T-helper 1 cell treated with Interleukin-12 subunit alpha and Interleukin-12 subunit beta and Interleukin-4 antibody, amounts not matched to agents 30 ng/mL and 1 ng/mL, for 36 hours (primary cell): ENCODE data around the gene SNX6. TPM values are rescaled to one million over a fixed set of nuclear protein-coding genes. Genes with fewer than 3 reads are reported as not detected.

ENCODE experiments used
- intact Hi-C: fragments of 100-400 bp; cut with micrococcal nuclease; formaldehyde crosslinking; loops from one replicate; pipeline ENCODE4 v1.15.1; 2024
- total RNA-seq: library from RNA; stranded (reverse); gene quantifications from 2 replicates; pipeline ENCODE4 v1.2.3, GENCODE V29; 2022

Gene SNX6
- total RNA-seq, 1 donor from 2014 or later = 86.6 TPM

- intact Hi-C loops = no loop called here
These were observed 10.9 kb upstream of the SNX6 start for GRCh38 chr14:34640826-34641225.

- intact Hi-C loops = loop anchor here (5.0 kb wide), 1 partner anchor 783 kb away; no protein-coding TSS in a partner anchor
These were observed 4.4 kb upstream of the SNX6 start for GRCh38 chr14:34634360-34634771.

DNA sequence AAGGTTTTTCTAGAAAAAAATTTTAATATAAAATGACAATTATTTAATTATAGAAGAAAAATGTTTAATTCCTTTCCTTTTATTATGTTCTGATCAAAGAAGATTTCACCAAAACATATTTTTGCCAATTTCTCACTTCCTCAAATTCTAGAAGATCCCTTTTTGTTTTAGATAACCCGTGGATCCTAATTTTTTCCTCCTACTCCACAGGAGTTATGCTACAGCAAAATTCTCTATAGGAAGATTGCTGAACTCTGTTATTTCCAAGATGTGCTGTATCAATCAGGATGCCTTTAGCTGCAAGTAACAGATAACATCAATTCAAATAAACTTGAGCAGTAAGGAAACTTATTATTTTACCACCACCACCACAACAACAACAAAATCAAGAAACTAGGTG is 3.8 kb upstream of the SNX6 start:
- intact Hi-C loops = loop anchor here (5.0 kb wide), 1 partner anchor 784 kb away; no protein-coding TSS in a partner anchor

DNA sequence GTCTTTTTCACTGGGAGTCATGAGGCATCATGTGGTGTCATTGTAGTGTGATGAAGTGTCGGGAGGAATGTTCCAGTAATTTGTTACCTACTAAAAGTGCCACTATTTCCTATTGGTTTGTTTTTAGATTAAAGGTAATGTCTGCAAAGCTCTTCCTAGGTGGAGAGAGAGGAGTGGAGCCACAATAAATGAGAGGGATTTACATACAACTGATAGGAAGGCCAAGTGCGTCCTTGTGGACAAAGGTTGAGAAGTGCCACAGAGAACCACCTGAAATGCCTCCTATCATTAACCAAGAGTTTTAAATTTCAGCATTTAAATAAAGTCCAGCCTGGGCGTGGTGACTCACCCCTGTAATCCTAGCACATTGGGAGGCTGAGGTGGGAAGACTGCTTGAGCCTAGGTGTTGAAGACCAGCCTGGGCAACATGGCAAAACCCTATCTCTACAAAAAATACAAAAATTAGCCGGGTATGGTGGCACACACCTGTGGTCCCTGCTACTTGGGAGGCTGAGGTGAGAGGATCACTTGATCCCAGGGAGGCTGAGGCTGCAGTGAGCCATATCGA is 2.5 kb upstream of the SNX6 start:
- intact Hi-C loops = loop anchor here (5.0 kb wide), 1 partner anchor 785 kb away; no protein-coding TSS in a partner anchor

DNA sequence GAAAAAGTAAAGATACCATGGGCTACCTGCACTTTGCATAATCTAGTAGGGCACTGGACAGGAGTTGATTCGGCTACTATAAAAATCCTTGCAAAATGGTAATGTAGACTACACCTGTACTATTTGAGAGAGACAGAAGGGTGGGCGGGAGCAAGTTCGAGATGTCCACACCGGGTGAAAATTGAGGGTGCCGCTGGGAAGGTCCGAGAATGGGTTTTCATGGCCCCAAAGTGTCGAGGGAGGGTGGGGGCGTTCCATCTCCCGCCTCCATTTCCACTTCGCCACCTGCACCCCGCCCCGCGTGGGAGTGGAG is 648 bp downstream of the SNX6 start:
- intact Hi-C loops = loop anchor here (1.0 to 5.0 kb wide), 4 partner anchors 57 to 666 kb away; partner anchors contain the start of genes FAM177A1 and SPTSSA

- intact Hi-C loops = loop anchor here (1.0 to 5.0 kb wide), 4 partner anchors 56 to 666 kb away; partner anchors contain the start of genes FAM177A1 and SPTSSA
These were observed 1.2 kb downstream of the SNX6 start for GRCh38 chr14:34628681-34629135.

GRCh38 chr14:34623506-34623905 is 6.4 kb downstream of the SNX6 start:
- intact Hi-C loops = no loop called here

- intact Hi-C loops = no loop called here
These were observed 9.1 kb downstream of the SNX6 start for GRCh38 chr14:34620839-34621238.

GRCh38 chr14:34620115-34620514 is 9.8 kb downstream of the SNX6 start:
- intact Hi-C loops = no loop called here

GRCh38 chr14:34619471-34619870 is 10.5 kb downstream of the SNX6 start:
- intact Hi-C loops = no loop called here

GRCh38 chr14:34616360-34616759 is 13.6 kb downstream of the SNX6 start:
- intact Hi-C loops = no loop called here

DNA sequence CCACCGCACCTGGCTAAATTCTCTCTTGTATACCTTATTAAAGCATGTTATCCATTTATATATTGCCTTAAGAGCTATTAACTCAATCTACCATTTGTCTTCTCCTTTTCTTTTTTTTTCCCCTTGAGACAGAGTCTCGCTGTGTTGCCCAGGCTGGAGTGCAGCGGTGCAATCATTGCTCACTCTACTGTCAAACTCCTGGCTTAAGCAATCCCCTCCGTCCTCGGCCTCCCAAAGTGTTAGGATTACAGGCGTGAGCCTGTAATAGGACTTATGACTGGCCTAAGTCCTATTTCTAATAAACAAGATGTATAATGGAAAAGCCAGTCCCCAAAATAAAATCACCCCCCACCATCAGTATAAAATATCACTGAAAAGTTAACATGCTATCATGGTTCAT is 14.4 kb downstream of the SNX6 start:
- intact Hi-C loops = no loop called here

GRCh38 chr14:34614638-34615037 is 15.3 kb downstream of the SNX6 start:
- intact Hi-C loops = no loop called here

DNA sequence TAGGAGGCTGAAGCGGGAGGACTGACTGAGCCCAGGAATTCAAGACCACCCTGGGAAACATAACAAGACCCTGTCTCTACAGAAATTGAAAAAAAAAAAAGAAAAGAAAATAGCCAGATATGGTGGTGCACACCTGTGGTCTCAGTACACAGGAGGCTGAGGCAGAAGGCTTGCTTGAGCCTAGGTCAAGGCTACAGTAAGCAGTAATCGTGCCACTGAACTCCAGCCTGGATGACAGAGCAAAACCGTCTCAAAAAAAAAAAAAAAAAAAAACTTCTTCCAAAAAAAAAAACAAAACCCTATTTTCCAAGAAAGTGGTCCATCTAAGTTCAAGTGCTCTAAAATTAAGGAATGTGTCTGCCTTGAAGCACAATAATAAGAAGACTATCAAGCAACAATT is 19.8 kb downstream of the SNX6 start:
- intact Hi-C loops = no loop called here

DNA sequence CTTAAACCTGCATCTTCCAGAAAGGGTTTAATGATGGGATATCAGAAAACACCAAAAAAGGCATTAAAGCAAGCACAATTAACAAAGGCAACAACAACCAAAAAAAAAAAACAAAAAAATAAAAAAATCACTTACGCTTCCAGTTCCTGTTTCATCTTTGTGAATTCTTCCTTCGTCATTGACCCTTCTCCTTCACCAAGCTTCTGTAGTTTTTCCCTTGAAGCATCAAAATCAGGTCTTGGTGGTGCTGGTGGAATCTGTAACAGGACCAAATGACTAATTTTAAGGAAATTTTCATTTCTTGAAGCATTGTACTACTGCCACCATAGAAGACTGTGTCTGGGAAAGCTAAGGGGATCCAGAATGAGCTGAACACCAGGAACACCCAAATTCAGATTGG is 24.5 kb downstream of the SNX6 start:
- intact Hi-C loops = no loop called here

DNA sequence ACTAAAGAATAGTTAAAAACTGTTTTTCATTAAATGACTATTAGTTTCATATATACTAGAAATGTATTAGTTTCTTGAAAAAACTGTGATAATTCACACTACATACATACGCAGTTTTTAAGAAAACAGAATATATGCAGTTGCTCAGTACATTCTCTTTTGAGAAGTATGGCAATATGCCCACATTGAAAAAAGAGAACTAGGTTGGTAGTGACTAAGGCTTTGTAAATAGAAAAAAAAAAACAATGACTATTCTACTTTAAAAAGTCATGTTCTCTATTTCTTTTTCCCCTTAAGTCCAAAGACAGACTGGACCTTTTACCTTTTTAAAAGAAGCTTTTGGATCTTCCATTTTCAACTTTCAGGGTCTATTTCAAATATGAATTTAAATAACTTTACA is 25.0 kb downstream of the SNX6 start:
- intact Hi-C loops = no loop called here

DNA sequence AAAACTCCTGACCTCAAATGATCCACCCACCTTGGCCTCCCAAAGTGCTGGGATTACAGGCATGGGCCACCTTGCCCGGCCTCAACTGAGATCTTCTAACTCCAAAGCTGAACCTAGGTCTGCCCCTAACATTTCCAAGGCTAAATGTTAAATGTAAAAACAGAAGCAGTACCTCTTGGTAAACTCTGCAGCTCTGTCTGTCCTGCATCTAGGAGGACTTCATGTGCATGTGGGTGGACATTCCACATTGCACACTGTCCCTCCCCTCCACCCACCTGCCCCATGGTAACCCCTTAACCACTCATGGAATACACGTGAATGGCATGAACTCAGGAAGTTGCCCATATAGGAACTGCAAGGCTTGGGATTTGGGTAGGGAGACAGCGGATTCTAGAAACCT is 33.1 kb downstream of the SNX6 start:
- intact Hi-C loops = no loop called here

DNA sequence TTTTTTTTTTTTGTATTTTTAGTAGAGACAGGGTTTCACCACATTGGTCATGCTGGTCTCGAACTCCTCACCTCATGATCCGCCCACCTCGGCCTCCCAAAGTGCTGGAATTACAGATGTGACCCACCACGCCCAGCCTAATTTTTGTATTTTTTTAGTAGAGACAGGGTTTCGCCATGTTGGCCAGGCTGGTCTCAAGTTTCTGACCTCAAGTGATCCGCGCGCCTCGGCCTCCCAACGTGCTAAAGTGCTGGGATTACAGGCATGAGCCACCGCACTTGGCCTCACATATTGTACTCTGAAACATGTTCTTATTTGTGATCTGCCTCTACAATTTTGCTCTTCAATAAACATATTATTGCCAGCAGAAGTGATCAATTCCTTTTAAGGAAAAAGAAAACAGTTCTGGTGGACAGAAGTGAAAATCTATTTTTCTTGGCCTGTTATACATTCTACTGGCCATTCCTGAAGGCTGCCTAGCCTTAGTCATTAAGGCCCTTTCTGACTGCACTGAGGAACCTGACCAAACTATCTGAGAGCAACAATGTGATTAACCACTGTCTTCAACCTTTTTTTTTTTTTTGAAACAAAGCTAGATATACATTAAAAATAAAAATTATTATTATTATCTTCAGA is 36.1 kb downstream of the SNX6 start:
- intact Hi-C loops = no loop called here

GRCh38 chr14:34592623-34593022 is 37.3 kb downstream of the SNX6 start:
- intact Hi-C loops = no loop called here

- intact Hi-C loops = no loop called here
These were observed 46.4 kb downstream of the SNX6 start for GRCh38 chr14:34583525-34583924.

- intact Hi-C loops = no loop called here
These were observed 47.7 kb downstream of the SNX6 start for GRCh38 chr14:34582117-34582680.

DNA sequence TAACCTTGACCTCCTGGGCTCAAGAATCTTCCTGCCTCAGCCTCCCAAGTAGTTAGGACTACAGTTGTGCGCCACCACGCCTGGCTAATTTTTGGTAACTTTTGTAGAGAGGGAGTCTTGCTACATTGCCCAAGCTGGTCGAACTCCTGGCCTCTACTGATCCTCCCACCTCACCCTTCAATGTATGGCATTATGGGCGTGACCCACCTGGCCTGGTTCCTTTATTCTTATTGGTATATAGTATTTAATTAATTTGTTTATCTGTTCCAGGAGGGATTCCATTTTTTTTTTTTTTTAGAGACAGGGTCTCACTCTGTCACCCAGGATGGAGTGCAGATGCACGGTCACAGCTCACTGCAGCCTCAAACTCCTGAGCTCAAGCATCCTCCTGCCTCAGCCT is 49.6 kb downstream of the SNX6 start:
- intact Hi-C loops = no loop called here

GRCh38 chr14:34571771-34572170 is 58.2 kb downstream of the SNX6 start:
- intact Hi-C loops = loop anchor here (5.0 kb wide), 1 partner anchor 56 kb away; no protein-coding TSS in a partner anchor
